IPS-NIHi11 (cell line): ENCODE measurements around the gene SLC22A23.

Experiments used
- DNase-seq: peaks from one replicate; pipeline ENCODE4 v3.0.0; 2012; ENCODE audit warnings: mixed read lengths, low spot score

SLC22A23 gene

DNA sequence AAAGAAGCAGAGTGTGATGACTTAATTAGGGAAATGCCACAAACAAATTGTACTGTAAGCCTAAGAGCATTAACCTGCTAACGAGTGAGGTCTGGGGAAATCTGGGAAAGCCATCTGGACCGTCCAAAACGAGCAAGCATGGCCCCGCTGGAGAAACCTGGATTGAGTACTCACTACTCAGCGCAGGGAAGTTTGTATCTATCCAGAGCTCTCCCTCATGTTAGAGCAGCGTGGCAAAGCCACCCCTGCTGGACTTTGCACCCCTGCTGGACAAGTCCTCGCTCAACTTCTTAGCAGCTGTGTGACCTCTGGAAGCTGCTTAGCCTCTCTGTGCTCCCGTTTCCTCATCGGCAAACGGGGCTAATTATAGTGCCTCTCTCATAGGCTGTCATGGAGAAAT is 160.8 kb downstream of the SLC22A23 start:
- no peak for DNase-seq

DNA sequence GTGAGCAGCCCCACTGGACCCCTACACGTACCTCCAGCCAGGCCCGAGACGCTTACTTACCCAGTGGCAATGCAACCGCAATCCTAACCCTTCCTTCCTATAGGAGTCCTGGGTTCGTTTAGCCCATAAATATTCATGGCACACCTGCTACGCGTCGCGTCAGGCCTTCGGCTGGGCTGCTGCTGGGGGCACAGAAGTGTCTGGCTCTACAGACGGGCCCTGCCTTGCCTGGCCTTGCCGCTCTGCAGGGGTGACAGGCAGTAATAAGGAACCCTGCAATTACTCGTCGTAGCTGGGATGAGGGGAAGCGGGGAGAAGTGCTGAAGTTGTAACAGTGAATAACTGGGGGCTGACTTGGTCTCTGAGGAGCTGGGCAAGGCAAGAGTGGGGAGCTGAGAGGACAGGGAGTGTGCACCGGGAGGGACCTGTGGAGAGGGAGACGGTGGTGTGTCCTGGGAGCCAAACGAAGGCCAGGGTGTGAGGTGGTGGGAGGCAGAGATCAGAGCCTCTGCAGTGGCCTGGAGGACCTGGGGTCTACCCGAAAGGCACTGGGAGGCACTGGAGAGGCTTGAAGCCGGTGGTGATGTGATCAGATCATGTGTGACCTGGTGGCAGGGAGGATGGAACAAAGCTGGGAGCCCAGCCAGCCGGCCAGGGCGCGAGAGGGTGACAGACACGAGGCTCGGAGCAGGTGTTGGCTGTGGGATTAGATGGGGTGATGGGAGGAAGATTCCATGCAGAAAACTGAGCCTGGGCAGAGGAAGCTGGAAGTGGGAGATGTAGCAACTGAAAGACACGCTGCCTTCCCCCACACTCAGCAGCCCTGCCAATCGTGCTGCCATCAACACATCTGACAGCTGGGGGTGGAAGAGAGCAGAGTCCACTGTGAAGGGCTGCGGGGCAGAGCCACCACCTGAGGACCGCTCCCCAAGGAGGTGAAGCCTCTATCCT is 161.7 kb downstream of the SLC22A23 start:
- peak; percentile 59 for DNase-seq

DNA sequence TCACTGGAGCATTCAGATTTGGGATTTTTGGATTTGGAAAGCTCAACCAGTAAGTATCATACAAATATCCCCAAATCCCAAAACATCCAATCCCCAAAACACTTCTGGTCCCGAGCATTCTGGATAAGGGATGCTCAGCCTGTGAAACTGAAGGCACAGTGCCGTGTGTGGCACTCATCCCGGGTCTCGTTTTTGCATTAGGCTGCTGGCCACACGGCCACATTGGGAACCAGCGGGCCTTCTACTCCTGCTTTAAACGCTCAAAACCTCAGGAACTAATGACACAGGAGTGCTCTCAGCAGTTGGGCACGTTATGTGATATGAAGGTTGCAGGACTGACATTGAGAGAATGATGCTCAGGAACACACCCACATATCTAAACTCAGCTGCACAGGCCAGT is 162.5 kb downstream of the SLC22A23 start:
- no peak for DNase-seq

DNA sequence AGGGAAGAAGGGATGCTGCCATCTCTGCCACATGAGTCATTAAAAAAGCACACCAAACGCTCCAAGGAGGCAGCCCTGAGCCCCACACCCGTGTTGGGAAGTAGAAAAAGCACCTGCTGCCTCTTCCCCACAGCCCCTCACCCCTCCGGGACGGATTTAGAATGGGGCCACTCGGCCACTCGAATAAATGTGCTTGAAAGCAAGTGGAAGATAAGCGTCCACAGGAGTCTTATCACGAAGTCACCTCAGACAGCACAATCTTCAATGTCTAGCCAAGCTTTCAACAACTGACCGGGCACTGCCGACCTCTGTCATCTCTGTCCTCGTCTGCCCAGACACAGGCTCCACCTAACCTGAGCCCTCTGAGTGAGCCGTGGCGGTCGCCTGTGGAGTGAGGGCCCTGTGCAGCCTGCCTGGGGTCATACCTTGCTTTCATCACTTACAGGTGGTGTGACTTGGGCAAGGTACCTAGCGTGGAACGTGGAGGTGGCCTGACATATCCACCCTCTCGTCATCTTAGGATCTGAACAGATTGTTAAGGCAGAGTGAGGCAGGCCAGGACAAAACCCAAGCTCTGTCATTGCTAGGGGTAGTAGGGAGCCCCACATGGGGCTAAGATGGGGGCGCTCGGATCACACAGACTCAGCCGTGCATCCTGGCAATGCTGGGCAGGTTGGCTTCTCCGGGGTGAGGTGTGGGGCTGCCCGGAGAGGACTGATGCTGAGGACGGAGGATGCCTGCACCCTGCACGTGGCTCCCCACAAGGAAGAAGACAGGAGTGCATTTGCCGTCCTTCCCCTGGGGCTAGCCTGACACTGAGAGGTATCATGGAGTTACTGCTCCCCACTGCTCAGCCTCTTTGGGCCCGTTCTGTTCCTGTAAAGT is 163.3 kb downstream of the SLC22A23 start:
- no peak for DNase-seq

DNA sequence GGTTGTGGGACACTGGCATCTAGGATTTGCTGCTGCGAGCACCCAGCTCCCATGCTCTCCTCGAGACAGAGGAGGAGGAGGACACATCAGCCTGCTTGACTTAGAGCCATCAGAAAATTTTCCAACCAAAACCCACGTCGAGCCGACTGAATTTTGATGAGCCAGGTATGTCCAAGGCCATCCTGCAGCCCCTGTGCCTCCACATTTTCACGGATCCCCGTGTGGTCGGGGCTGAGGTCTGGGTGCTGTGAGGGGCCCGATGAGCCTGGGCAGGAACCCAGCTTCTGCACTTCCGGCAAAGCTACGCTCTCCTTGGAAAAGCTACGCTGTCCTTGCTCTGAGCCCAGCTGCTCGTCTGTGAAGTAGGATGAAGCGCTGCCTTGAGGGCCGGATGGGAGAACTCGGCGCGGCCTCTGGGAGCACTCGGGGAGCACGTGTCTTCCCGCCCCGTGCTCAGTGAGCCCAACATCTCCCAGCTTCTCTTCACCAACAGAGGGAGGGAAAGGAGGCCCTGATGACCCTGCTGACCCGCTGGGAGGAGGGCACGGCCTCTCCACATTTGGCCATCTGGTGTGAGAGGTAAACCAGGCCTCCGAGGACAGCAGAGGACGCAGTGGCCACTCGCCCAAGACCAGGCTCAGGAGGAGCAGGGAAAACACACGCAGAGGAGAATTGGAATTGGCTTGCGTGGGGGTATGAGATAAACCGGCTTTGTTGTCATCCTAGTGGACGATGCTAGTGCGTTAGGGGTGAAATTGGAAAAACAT is 164.2 kb downstream of the SLC22A23 start:
- no peak for DNase-seq

- DNase-seq, result no peak
These were observed 164.9 kb downstream of the SLC22A23 start for GRCh38 chr6:3291987-3292386.

GRCh38 chr6:3291346-3291745 is 165.5 kb downstream of the SLC22A23 start:
- no peak for DNase-seq

GRCh38 chr6:3290931-3291211 is 166.0 kb downstream of the SLC22A23 start:
- no peak for DNase-seq

DNA sequence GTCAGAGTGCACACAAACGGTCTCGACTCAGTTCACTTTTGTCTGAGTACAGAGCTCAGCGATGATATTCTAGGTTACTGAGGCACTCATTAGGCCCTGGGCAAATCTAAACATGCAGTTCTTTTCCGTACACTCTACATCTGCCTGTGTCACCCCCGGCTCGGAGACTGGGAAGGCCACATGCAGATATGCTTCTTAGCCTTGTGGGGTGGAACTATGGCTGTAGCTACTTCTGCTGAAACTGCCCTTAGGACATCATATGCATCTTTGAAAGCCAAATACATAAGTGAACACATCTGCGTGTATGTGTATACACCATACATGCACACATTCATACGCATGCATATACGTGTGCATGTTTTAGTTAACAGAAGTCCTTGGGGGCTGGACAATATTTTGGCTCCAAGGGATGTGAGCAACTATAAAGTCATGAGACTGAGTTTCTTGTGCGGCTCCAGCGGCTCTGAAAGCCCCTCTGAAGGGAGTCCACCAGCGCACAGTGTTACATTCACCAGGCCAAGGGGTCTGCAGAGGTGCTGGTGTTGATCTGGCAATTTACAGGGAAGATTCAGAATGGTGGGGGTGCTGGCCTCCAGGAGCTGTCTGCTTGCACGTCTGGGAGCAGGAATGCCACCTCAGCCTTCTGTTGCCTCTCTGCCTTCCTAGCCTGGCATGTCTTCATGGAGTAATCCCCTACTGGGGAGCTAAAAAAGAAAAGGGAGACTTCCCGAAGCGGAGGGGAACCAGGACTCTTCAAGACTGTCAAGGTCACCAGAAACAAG is 166.5 kb downstream of the SLC22A23 start:
- DNase-seq, result no peak

DNA sequence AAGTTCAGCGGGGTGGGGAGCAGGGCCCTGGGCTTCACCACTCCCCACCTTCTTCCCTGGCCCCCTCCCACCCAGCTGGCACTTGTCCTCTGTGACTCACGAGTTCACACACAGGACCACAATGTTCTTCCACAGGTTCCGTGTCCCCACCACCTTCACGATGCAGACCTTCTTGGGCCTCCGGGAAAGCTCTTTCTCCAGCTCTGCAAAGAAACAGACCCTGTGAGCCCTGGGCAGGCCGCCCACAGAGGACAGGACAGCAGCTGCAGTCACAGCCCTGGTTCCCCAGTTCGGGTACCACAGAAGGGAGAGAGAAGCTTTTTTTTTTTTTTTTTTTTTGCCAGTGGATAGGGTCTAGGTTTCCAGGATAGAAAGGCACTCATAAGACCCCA is 167.2 kb downstream of the SLC22A23 start:
- DNase-seq, result no peak

DNA sequence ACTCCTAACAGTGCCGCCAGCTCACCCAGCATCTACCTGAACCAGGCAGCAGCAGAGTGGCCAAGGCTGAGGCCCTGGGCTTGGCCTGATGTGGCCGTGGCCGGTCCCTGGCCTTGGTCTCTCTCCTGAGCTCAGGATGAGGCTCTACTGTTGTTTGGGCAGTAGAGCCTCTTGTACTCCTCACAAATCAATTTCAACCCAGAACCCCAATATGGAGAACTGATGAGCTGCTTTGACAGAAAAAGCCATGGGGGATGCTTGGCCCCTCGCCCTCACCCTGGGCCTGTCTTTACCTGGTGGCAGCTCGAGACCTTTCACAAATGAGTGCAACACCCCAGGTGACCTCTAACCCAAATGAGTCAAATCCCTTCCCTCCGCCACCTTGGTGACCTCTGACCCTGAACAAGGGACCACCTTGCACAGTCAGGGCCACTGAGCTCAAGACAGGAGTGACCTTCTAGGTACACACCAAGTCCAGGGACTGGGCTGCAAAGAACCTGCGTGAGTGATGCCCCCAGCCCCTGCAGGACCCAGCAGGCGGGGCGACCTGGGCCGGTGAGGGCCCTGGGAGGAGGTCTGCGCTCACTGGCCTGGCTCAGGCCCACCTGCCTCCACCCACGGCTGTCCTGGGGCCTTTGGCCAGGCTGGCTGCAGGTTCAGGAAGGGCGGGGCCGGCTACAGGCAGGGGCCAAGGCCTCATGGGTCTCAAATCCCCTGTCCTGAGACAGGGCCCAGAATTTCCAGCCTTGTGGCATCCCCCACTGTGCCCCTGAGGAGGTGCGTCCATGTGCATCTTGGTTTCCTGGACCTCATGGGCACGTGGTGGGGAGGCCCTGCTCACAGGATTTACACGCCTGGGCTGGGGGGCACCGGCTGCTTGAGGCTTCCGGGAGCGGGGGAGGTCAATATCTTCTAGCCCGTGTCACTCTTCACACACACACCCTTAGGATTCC is 167.9 kb downstream of the SLC22A23 start:
- no peak for DNase-seq

- no peak for DNase-seq
These were observed 168.7 kb downstream of the SLC22A23 start for GRCh38 chr6:3287976-3288707.

DNA sequence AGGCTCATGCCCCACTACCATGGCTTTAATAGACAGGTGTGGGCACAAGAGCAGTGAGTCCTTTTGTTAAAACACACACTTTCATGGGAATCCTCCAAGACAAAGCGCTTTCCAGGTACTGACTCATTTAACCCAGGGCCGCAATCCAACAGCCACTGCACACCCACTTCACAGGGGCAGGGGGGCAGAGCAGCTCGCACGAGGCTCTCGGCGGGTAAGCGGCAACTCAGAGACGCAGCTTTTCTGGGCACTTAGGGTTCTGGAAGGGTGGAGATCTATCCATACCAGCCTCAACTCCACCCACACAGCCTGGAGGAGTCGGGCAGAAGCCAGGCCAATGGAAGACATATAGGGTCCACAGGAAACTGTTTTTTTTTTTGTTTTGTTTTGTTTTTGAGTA is 169.5 kb downstream of the SLC22A23 start:
- no peak for DNase-seq

DNA sequence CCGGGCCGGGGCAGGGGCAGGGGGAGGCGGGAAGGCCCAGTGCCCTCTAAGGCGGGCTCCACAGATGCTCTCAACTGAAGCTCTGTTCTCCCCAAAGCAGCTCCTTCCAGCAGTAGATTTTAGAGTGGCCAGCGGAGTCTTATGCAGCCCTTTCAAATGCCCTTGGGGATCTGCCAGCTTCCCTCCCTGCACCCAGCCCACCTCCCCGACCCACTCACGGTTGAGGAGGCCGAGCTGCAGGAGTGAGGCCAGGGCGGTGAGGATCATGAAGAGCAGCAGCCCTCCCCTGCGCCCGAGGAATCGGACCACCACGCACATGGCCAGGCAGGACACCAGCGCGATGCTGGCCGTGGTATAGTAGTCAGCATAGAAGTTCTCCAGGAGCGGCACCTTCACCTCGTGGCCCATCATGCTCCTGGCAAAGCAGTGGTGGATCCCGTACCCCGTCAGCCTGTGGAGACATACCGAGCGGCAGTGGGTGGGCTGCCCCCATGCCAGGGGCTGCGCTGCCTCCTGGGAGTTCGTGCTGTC is 170.1 kb downstream of the SLC22A23 start:
- no peak for DNase-seq

GRCh38 chr6:3285732-3286131 is 171.1 kb downstream of the SLC22A23 start:
- no peak for DNase-seq

GRCh38 chr6:3285049-3285639 is 171.7 kb downstream of the SLC22A23 start:
- no peak for DNase-seq

DNA sequence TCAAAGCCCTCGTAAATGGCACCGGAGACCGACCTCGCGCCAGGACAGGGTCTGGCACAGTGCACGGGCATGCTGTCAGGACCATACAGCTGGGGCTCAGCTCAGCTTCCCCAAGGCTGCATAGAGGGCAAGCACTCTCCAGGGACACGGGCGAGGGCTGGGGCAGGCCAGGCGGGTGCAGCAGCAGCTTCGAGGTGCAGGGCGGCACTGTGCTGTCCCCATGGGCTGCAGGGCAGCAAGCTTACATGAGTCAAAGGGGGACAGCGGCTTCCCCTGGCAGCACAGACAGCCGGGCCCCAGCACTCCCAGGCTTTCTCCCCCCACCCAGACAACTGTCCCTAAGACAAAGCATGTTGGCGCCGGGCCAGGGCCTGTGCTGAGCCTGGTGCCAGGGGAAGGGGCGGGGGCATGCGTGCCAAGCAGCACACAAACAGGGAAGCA is 172.4 kb downstream of the SLC22A23 start:
- DNase-seq, result no peak

- DNase-seq, result no peak
These were observed 173.0 kb downstream of the SLC22A23 start for GRCh38 chr6:3283641-3284435.
